22Rv1 (cell line): ENCODE measurements around the gene LGR6.

Experiments
- ZFX ChIP-seq: fragments of 450-650 bp; IDR thresholded peaks from 2 replicates; pipeline ENCODE4 v1.6.1; 2017; ENCODE audit warnings: antibody characterized with exemption, borderline replicate concordance
- TF ChIP-seq, protein P1 (sequence below): fragments of 450-650 bp; IDR thresholded peaks from 2 replicates; pipeline ENCODE4 v1.5.1; 2017; ENCODE audit warnings: mild to moderate bottlenecking

- TF ChIP-seq, protein P1, sequence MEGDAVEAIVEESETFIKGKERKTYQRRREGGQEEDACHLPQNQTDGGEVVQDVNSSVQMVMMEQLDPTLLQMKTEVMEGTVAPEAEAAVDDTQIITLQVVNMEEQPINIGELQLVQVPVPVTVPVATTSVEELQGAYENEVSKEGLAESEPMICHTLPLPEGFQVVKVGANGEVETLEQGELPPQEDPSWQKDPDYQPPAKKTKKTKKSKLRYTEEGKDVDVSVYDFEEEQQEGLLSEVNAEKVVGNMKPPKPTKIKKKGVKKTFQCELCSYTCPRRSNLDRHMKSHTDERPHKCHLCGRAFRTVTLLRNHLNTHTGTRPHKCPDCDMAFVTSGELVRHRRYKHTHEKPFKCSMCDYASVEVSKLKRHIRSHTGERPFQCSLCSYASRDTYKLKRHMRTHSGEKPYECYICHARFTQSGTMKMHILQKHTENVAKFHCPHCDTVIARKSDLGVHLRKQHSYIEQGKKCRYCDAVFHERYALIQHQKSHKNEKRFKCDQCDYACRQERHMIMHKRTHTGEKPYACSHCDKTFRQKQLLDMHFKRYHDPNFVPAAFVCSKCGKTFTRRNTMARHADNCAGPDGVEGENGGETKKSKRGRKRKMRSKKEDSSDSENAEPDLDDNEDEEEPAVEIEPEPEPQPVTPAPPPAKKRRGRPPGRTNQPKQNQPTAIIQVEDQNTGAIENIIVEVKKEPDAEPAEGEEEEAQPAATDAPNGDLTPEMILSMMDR: no peak
- TF ChIP-seq ZFX: no peak
Observed at GRCh38 chr1:202189918-202190715, 3.5 kb upstream of the LGR6 start.
